PC-9 (cell line): ENCODE measurements around the gene ZNHIT1.

Source experiments
- CTCF ChIP-seq: fragments of 200-600 bp; sonication (generic); conservative IDR thresholded peaks from 2 replicates; pipeline ENCODE4 v1.6.1; 2017; ENCODE audit warnings: mixed run types, antibody characterized with exemption, mild to moderate bottlenecking, moderate library complexity
- EZH2 ChIP-seq: fragments of 200-600 bp; sonication (generic); IDR thresholded peaks from 2 replicates; pipeline ENCODE4 v1.8.0; 2017; ENCODE audit warnings: antibody characterized with exemption, low read depth

DNA sequence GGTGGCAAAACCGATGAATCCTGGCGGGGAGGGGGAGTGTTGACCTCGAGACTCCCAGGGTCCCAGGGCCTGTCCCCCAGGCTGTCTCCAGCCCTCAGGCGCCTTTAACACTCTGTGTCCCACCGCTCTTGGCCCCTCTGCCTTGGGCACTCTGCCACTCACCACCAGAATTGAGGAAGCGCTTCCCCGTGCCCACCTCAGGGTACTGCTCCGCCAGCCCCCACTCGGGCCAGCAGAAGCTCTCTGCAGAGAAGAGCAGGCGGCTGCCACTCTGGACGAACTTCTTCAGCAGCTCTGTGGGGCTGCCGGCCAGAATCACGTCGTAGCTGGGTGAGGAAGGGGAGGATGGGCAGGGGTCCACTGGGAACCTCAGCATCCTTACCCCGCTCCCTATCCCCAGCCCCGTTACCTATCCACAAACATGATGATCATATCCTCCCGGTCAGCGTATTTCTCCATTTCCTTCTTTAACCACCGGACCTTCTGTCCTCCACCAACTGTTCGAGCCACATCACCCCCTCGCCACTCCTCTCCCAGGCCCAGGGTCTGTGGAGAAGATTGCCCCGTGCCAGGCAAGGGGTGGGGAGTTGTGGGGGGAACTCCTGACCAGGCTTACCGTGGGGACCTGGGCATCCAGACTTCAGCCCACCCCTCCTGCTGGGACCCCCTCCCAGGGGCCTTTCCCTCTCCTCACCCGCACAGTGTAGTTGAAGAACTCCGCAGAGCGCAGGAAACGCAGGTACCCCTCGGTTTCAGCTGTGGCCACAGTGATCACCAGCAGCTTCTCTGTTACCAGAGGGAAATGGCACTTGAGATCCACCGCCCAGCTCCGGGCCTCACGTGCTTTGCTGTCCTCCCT is 1.7 kb upstream of the ZNHIT1 start:
- TF ChIP-seq CTCF (no peak), EZH2 (no peak)
